PC-9 (cell line): ENCODE data around the gene TRABD2B.

Source experiments
- EZH2 ChIP-seq: fragments of 200-600 bp; sonication (generic); IDR thresholded peaks from 2 replicates; pipeline ENCODE4 v1.8.0; 2017; ENCODE audit warnings: antibody characterized with exemption, low read depth
- TF ChIP-seq, protein P1 (sequence below): fragments of 200-600 bp; sonication (generic); conservative IDR thresholded peaks from 2 replicates; pipeline ENCODE4 v1.6.1; 2017; ENCODE audit warnings: mixed run types, antibody characterized with exemption, mild to moderate bottlenecking, moderate library complexity

- no peak for TF ChIP-seq EZH2
- TF ChIP-seq, protein P1, sequence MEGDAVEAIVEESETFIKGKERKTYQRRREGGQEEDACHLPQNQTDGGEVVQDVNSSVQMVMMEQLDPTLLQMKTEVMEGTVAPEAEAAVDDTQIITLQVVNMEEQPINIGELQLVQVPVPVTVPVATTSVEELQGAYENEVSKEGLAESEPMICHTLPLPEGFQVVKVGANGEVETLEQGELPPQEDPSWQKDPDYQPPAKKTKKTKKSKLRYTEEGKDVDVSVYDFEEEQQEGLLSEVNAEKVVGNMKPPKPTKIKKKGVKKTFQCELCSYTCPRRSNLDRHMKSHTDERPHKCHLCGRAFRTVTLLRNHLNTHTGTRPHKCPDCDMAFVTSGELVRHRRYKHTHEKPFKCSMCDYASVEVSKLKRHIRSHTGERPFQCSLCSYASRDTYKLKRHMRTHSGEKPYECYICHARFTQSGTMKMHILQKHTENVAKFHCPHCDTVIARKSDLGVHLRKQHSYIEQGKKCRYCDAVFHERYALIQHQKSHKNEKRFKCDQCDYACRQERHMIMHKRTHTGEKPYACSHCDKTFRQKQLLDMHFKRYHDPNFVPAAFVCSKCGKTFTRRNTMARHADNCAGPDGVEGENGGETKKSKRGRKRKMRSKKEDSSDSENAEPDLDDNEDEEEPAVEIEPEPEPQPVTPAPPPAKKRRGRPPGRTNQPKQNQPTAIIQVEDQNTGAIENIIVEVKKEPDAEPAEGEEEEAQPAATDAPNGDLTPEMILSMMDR, result no peak
Observed at GRCh38 chr1:47810964-47811682, 186.1 kb downstream of the TRABD2B start.
